BE2C (cell line): ENCODE measurements around the gene CABP7. TPM values are rescaled to one million over a fixed set of nuclear protein-coding genes. Genes with fewer than 3 reads are reported as not detected.

Experiments
- DNase-seq: peaks from one replicate; pipeline ENCODE4 v3.0.0-alpha.2; 2020
- H3K27me3 ChIP-seq: fragments of 250-450 bp; sonication (Bioruptor Pico); 2 replicates; pipeline ENCODE4 v1.5.1; 2020; ENCODE audit warnings: mild to moderate bottlenecking
- H3K36me3 ChIP-seq: fragments of 250-450 bp; sonication (Bioruptor Pico); 2 replicates; pipeline ENCODE4 v1.5.1; 2020; ENCODE audit warnings: mild to moderate bottlenecking
- H3K4me1 ChIP-seq: fragments of 250-450 bp; sonication (Bioruptor Pico); 2 replicates; pipeline ENCODE4 v1.5.1; 2020
- H3K4me3 ChIP-seq: 2 replicates; pipeline ENCODE4 v1.5.1; 2011; ENCODE audit warnings: low read depth, low read length
- H3K9me3 ChIP-seq: fragments of 250-450 bp; sonication (Bioruptor Pico); 2 replicates; pipeline ENCODE4 v1.5.1; 2020
- polyA plus RNA-seq: library from polyadenylated mRNA; unstranded; fragments of >200 nt; gene quantifications from one replicate; pipeline ENCODE4 v1.2.1, GENCODE V29; 2012; ENCODE audit warnings: low read depth, missing spikeins; ENCODE audit not compliant: insufficient read length, insufficient read depth
- TF ChIP-seq, protein P1 (sequence below): IDR thresholded peaks from 2 replicates; pipeline ENCODE4 v1.5.1; 2012; ENCODE audit warnings: mild to moderate bottlenecking, low read depth, low read length

The CABP7 gene
- polyA plus RNA-seq = 0.79 TPM

DNA sequence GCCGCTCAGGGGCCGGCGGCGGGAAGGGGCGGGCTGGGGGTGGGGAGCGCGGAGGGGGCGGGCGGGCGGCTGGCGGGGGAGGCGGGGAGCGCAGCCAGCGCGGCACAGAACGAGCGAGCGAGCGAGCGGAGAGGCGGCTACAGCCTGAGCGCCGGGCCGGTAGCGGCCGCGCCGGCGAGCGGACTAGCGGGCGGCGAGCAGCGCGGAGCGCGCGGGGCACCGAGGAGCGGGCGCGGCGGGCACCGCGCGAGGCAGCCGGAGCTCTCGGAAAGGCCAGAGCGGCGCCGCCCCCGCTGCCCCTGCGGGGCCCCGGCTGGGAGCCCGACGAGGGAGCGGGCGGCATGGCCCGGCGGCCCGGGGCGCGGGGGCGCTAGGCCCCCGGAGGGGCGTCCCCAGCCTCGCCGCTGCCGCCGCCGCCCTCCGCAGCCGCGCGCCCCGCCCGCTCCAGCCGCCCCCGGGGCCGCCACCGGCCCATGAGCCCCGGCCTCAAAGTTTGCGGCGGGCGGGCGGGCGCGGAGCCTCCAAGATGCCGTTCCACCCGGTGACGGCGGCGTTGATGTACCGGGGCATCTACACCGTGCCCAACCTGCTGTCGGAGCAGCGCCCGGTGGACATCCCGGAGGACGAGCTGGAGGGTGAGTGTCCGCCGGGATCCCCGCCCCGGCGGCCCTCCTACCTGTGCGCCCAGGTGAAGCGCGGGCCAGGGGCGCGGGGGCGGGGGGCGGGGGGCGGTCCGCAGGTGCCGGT, at the start of gene CABP7:
CABP7 (plus strand) TSS at position 105 of the 747 bp plus-strand sequence; CDS start at position 527, 422 bp downstream.
- peak; percentile 41 for DNase-seq
- Histone ChIP-seq H3K9me3 (no peaks in the 10 kb centered on the region), H3K4me1 (peaks cover 28% of the 10 kb centered on the region), H3K4me3 (peak within 1 kb of the TSS; percentile 46), H3K36me3 (no peaks in the 10 kb centered on the region), H3K27me3 (peaks cover 24% of the 10 kb centered on the region)
- TF ChIP-seq, protein P1, sequence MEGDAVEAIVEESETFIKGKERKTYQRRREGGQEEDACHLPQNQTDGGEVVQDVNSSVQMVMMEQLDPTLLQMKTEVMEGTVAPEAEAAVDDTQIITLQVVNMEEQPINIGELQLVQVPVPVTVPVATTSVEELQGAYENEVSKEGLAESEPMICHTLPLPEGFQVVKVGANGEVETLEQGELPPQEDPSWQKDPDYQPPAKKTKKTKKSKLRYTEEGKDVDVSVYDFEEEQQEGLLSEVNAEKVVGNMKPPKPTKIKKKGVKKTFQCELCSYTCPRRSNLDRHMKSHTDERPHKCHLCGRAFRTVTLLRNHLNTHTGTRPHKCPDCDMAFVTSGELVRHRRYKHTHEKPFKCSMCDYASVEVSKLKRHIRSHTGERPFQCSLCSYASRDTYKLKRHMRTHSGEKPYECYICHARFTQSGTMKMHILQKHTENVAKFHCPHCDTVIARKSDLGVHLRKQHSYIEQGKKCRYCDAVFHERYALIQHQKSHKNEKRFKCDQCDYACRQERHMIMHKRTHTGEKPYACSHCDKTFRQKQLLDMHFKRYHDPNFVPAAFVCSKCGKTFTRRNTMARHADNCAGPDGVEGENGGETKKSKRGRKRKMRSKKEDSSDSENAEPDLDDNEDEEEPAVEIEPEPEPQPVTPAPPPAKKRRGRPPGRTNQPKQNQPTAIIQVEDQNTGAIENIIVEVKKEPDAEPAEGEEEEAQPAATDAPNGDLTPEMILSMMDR = no peak

DNA sequence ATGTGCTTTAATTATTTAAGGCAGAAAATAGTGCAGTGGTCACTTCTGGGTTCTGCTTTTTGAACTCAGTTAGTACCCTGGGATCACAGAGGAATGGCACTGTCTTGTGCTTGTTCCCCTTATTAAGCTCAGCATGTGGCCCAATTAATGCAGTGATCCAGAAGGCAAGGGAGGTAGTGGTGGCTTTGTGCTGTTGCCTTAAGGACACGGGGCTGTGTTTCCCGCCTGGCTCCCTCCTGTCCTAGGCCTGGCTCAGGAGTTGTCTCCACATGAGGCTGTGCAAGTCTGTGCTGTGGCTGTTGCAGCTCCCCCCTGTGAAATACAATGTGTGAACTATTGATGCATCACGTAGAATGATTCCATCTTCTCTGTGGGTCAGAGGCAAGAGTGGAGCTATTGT, 49.2 kb upstream of the CABP7 start:
- Histone ChIP-seq H3K9me3 (no peaks in the 10 kb centered on the region), H3K4me1 (no peaks in the 10 kb centered on the region), H3K4me3 (no peak overlapping the region), H3K36me3 (peaks cover 62% of the 10 kb centered on the region), H3K27me3 (no peaks in the 10 kb centered on the region)
- no peak for DNase-seq
- TF ChIP-seq, protein P1 = no peak

DNA sequence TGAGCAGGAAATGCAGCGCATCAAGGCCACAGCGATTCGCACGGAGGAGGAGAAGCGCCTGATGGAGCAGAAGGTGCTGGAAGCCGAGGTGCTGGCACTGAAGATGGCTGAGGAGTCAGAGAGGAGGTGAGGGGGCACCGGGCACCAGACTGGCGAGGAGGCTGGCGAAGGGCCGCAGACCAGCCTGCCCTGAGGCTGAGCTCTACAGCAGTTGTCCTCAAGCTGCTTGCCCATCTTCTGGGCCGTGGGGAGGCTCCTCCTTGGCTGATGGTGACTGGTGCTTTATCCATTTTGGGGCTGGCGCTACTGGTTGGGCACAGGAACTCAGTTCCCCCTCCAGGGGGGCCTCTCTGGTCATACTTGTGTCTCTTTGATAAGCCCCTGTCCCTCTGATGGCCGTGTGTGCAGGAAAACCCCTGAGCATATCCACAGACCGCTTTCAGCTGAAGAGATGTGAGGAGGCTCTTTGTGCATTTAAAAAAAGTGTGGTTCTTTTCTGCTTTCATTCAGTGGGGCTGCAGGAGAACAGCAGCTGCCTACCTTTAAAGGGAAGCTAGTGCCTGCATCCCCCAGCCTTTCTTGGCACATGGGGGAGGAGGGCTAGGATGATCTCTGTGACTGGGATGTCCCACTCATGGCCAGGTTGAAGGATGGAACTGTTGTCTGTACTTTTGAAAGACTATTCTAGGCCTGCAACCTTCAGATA, 46.3 kb upstream of the CABP7 start:
- TF ChIP-seq, protein P1 = no peak
- no peak for DNase-seq
- Histone ChIP-seq H3K27me3 (no peaks in the 10 kb centered on the region), H3K9me3 (no peaks in the 10 kb centered on the region), H3K36me3 (peaks cover 71% of the 10 kb centered on the region), H3K4me3 (no peak overlapping the region), H3K4me1 (no peaks in the 10 kb centered on the region)

DNA sequence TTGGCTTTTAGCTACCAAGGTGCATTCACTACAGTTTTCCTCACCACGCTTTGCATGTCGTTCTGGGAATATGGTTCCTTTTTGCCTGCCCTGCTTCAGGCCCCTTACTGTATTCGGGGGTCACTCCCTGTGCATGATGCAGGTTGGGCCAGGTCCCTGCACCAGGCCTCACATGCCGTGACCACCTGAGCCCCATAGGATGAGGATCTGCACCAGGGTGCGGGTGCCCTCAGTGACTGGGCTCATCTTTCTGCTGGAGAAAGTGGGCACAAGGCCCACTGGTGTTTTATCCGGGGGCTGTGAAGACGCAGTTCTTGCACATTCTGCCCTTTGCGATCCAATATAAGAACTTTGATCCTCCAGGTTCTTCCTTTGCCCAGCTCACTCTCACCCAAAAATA, 45.7 kb upstream of the CABP7 start:
- H3K4me3 ChIP-seq = no peak overlapping the region
- no peaks in the 10 kb centered on the region for H3K27me3 ChIP-seq
- H3K4me1 ChIP-seq = no peaks in the 10 kb centered on the region
- peaks cover 71% of the 10 kb centered on the region for H3K36me3 ChIP-seq
- DNase-seq = no peak
- no peaks in the 10 kb centered on the region for H3K9me3 ChIP-seq
- TF ChIP-seq, protein P1 = no peak

DNA sequence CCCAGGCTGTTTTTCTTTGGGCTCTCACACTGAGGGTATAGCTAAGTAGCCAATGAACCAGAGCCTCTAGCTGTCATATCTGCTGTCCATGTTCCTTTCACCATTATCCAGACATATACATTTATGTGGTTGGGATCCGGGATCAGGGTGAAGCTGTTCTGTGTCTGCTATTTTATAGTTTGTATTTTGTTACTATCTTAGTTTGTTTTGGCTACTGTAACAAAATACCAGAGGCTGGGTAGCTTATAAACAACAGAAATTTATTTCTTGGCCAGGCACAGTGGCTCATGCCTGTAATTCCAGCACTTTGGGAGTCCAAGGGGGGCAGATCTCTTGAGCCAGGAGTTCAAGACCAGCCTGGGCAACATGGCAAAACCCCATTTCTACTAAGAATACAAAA, 40.5 kb upstream of the CABP7 start:
- TF ChIP-seq, protein P1 = no peak

DNA sequence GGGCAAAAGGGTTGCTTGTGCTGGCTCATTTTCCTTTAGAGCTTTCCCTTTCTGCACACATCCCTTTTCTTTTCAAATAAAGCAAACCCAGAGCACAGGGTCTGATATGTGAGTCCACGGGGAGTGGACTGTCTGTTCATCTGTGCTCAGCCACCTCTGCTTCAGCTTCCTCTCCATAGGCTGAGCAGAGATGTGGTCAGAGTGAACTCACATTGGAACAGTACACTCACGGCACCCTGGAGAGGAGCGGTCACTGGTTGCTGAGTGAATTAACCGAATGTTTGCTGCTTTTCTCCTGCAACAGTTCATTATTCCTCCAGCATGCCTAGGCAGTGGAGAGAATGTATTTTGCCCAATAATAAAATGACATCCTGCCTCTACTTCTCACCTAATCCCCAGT, 36.3 kb upstream of the CABP7 start:
- TF ChIP-seq, protein P1 = no peak
- peaks cover 39% of the 10 kb centered on the region for H3K36me3 ChIP-seq
- DNase-seq = no peak
- H3K4me3 ChIP-seq = no peak overlapping the region
- H3K9me3 ChIP-seq = no peaks in the 10 kb centered on the region
- no peaks in the 10 kb centered on the region for H3K27me3 ChIP-seq
- no peaks in the 10 kb centered on the region for H3K4me1 ChIP-seq

More for the DNA sequence above, 40.5 kb upstream of the CABP7 start:
- H3K36me3 ChIP-seq = peaks cover 67% of the 10 kb centered on the region
- DNase-seq = no peak
- no peak overlapping the region for H3K4me3 ChIP-seq
- no peaks in the 10 kb centered on the region for H3K4me1 ChIP-seq
- H3K27me3 ChIP-seq = no peaks in the 10 kb centered on the region
- H3K9me3 ChIP-seq = no peaks in the 10 kb centered on the region
